A673 (cell line): ENCODE measurements around the gene ZNF491.

ENCODE experiments used
- EZH2 ChIP-seq: fragments of 200-600 bp; sonication (generic); IDR thresholded peaks from 2 replicates; pipeline ENCODE4 v1.6.1; 2017; ENCODE audit warnings: borderline replicate concordance, low read depth, mild to moderate bottlenecking, mixed read lengths, antibody characterized with exemption, low read length; ENCODE audit not compliant: poor library complexity, severe bottlenecking
- TF ChIP-seq, protein P1 (sequence below): fragments of 300-800, 200-600 bp; sonication (generic); conservative IDR thresholded peaks from 2 replicates; pipeline ENCODE4 v1.5.1; 2017; ENCODE audit warnings: low read depth, mild to moderate bottlenecking, antibody characterized with exemption, low read length, moderate library complexity, mixed read lengths

DNA sequence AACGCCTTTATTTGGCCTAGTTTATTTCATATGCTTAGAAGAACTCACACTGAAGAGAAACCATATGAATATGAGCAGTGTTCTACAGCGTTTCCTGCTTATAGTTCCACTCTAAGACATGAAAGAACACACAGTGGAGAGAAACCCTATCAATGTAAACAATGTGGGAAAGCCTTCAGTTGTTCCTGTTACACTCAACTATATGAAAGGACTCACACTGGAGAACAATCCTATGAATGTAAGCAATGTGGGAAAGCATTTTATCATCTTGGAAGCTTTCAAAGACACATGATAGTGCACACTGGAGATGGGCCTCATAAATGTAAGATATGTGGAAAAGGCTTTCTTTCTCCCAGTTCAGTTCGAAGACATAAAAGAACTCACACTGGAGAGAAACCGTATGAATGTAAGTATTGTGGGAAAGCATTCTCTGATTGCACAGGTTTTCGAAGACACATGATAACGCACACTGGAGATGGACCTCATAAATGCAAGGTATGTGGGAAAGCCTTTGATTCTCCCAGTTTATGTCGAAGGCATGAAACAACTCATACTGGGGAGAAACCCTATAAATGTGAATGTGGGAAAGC, 17.8 kb upstream of the ZNF491 start:
- TF ChIP-seq, protein P1, sequence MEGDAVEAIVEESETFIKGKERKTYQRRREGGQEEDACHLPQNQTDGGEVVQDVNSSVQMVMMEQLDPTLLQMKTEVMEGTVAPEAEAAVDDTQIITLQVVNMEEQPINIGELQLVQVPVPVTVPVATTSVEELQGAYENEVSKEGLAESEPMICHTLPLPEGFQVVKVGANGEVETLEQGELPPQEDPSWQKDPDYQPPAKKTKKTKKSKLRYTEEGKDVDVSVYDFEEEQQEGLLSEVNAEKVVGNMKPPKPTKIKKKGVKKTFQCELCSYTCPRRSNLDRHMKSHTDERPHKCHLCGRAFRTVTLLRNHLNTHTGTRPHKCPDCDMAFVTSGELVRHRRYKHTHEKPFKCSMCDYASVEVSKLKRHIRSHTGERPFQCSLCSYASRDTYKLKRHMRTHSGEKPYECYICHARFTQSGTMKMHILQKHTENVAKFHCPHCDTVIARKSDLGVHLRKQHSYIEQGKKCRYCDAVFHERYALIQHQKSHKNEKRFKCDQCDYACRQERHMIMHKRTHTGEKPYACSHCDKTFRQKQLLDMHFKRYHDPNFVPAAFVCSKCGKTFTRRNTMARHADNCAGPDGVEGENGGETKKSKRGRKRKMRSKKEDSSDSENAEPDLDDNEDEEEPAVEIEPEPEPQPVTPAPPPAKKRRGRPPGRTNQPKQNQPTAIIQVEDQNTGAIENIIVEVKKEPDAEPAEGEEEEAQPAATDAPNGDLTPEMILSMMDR, result no peak
- TF ChIP-seq EZH2, result no peak
